ENCODE data around the gene NHSL2.

NHSL2 gene

DNA sequence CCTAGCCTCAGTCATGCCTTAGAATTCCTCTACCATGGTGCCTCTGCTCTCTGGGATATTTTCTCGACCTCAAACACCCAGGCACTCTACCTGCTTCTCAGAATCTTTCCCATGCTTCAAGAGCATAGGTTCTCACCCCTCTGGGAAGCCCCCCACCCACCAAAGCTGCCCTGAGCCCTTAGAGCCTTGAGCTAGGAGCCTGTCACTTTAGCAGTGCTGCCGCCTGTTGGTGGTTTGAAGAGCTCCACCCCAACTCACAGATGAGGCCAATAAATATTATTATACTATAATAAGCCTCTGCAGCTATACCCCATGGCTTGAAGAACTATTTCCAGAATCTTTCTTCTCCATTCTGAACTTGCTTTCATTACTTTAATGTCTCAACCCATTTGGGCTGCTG is 111.3 kb downstream of the NHSL2 start:
- DNase-seq, result no peak

DNA sequence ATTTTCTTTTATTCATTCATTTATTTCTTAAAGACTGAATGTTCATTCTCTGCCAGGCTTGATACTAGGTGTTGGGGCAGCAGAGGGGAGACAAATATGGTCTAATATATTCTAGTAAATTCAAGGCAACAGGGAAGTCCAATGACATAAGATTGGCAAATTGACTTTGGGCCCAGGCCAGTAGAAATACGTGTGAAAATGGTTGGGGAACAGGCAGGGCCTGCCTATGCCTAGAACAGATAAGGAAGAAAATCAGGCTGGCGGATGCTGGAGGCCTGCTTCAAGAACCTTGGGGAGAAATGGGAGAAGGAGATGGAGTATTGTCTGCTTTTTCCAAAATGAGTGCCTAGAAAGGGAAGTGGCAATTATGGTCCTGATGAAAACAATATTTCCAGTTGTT is 112.4 kb downstream of the NHSL2 start:
- DNase-seq, result no peak

DNA sequence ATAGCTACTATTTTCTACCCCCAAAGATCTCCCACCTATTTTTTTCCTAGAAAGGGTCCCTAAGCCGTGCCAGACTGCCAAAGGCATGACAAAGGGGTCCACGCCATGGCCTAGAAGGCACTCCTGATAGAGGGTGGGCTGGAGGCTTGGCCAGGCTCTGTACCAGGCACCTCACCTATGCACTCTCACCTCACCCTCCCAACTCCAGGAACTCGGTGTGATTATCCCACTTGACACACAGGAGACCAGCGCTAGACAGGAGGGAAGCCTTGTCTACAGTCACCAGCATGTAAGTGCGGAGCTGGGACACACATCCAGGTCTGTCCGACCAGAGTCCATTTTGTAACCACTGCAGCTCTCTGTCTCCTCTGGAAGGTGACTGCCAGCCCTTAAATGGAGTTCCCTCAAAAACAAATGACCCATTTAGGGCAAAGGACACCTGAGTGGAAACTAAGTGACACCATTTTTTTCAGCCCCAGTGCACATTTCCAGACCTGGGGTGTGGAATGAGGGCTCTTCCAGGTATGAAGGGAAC is 114.7 kb downstream of the NHSL2 start:
- no peak for DNase-seq

DNA sequence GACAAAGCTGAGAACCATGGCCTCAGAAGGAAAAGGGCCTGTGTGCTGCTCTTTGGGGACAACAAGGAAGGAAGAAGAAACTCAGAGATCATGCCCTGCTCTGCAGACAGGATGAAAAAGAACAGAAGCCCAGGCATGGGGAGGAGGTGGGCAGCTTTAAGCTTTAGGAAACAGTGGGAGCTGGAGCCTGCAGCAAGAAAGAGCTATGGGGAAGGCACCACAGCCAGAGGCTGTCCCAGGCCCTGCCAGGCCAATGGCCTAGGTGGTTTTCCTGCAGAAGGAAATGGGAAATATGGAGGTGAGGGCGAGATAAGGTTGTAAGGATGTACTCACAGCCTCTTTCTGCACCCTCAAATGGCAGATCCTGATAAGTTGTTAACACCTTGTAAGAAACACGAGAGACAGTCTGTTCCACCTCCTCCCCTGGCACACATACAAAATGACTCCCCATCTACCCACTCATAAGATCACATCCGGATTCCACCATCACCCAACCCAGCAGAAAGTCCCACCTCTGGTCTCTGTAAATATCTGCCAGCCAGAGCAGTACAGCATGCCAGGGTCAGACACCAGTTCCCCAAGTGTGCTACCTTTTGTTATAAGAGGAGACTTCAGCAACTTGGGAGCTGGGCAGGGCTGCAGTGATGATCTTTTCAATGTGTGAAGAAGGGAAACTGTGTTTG is 115.8 kb downstream of the NHSL2 start:
- no peak for DNase-seq

DNA sequence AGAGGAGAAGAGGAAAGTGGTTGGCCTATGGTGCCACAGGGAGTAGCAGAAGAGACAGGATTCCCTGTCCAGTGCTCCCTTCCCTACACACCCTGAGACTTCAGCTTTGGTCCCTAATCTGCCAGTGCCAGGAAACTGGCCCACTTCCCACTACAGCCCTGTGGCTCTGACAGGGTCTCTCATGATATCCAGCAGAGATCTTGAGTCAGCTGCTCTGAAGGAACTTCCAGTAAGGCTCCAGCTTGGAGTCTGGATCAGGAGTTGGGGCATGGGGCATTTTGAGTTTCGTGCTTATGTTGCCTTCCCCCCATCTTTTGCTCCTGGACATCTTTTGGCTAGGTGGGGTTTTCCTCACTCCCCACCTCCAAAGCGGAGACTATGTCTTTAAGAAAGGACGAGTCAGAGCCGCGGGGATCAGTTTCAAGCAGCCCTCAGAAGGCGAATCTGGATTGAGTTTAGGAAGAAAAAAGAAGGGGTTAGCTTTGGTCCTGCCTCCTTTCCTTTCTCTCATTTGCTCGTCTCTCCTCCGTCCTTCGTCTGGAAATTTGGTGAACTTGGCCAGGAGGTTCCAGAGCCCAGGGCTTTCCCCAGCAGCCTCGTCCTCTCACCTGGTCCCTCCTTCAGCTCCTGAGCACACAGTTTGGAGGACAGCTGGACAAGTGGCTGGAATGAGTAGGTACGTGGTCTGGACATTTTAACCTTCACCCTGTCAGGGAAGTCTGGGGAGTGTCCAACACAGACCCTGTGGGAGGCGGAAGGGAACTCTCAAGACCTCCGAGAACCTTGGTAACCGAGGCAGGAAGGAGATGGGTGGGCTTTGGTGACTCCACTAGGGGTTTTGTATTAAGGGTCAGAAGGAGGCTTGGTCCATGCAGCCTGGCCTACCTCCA is 116.6 kb downstream of the NHSL2 start:
- DNase-seq, result no peak

DNA sequence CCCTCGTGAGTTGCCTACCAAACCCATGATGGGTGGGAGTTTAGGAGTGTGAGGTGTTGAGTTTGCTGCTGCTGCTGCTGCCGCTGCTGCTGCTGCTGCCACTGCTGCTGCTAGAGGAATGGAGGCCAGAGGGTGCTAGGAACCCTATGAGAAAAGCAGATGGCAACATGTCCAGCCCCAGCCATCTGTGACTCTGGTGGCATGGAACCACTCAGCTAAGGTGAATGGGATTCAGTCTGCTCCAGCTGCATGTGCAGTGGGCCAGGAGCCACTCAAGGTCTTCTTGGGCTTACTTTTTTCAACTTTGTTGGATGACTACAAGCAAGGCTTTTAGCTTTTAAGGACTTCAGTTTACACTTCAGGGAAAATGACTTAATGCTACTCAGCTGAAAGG is 117.3 kb downstream of the NHSL2 start:
- no peak for DNase-seq

DNA sequence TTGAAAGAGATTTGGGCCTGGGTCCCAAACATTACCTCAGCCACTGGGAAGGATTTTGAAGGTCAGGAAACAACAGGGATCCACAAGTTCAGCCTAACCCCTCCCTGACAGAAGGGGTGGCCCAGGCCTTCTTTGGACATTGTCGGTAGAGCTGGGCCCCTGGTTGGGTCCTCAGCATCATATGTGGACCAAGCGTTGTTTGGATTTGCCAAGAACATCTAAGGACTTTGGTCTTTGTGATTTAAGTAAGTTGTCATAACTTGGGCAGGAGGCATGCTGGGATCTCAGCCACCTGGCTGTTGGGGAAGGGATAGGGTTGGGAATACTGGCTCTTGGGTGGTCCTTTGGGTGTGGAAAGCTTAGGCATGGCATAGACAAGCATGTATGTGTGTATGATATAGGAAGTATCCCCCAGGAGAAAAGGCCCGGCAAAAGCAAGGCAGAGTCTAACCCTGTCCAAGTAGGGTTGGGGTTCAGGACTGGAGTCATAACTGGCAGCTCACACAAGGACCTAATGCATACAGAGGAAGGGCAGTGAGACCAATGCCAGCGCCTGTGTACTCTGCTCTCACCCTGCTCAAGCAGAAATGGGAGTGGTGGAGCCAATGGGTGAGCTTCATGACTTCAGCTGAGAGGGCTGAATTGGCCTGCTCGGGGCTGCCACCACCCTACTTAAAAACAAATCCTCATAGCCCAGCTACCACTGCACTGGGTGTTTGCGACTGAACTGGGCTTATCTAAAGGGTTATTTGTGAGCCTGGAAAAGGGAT is 118.2 kb downstream of the NHSL2 start:
- no peak for DNase-seq

DNA sequence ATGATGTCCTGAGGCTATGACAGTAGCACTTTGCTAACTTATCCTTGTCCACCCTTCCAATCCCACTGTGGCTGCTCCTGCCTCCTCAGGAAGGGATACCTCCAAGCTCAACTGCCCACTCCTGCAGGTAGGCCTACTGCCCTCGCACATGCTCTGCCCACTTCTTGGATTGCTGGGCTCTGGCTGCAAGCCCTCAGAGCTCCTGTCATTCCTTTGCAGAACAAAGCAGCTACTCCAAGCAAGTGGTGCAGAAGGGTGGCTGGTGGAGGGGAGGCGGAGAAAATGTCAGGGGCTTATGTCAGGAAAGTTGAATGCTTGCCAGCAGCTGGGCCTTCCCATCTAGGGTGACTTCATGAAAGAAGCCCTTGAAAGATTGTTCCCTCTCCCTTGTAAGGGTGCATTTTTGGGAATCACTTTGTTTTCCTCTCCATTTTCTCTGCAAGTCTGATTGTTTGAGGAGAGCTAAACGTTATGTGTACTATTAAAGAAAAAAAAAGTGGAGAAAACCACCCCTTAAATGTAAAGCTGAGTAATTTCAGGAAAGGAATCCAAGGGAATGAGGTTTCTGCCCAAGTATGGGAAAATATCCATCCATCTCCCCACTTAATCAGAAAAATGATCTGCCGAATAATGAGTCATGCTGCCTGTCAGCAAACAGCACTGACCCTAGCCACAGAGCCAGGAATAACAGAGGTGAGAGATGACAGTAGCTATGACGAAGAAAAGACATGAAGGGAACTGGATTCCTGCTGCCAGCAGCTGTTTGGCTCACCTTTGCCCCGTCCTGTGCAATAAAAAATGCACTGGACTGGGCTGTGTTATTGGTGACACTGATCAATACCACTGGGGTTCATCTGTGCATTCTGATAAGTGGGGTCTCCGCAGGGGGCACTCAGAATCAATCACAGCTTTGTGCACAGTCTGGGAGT is 119.1 kb downstream of the NHSL2 start:
- DNase-seq, result no peak

DNA sequence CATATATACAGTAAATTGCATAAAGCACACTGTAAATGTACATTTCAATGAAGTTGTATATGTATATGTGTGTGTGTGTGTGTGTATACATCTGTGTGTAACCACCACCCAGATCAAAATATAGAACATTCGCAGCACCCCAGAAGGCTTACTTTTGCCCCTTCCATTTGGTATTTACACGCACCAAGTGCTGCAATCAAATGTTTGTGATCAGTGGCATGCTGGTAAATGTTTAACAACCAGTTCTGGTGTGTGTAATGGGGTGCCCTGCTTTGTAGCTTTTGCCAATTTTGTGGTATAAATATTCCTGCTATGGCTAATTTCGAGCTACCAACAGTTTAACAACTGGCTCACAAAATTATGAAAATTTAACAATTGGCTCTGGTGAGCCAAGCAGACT is 119.8 kb downstream of the NHSL2 start:
- DNase-seq, result no peak

DNA sequence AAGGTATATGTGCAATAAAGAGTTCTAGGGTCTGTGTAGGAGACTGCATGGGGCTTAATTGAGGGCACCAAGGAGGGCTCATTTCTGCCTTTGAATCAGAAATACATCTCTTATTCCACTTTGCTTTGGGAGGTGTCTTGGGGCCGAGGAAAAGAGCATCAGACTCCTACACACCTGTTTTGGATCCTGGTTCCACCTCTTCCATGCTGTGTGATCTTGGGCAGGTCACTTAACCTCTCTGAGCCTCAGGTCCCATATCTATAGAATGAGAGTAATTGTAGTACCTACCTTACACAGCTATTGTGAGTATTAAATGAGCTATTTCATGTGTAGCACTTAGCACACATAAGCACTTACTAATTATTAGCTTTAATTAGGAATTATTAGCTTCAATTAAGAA is 120.5 kb downstream of the NHSL2 start:
- no peak for DNase-seq

DNA sequence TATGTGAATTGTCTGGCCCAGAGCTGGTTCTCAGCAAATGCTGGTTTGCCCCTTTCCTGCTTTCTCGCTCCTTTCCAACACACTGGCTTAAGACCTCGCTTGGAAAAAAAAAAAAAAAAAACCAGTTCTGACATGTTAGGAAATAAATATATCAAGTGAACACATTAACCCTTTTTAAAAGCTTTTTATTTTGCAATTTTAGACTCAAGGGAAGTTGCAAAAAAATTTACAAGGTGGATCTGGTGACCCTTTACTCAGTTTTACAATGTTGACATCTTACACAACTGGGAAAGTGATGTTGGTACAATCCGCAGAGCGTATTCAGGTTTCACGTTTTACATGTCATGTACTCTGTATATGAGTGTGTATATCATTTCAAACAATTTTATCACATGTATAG is 121.0 kb downstream of the NHSL2 start:
- no peak for DNase-seq

DNA sequence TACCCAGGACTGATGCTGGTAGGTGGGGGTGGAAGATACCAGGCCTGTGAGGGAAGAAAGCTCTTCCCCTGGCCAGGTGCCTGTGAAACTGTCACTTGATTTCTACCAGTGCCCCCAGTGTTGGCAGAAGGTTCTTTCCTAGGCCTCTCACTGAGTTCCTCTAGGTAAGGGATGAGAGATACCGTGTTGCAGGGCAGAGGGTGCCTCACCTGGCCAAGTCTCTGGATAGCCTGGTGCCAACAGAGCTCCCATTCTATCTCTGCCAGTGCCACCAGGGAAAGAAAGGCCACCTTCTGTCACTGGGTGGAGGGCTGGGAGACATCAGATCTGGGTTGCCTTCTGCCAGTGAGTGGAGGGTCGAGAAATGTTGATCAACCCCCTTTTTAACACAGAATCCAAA is 127.0 kb downstream of the NHSL2 start:
- no peak for DNase-seq

DNA sequence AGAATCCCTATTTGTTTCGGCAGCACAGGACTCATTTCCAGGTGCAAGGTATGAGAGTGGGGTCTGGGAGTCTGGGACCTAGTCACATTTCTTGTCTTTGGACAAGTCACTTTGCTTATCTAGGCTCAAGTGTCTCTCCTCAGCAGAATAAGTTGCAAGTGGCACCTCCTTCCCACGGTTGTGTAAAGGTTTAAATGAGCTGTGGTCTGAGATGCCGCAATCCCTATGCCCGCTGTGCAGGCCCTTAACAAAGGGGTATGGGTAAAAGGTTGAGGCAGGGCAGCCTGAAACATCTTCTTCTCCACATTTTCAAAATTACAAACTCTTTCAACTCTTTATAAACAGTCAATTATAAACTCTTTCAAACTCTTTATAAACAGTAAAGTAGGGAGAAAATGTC is 127.4 kb downstream of the NHSL2 start:
- DNase-seq, result no peak

DNA sequence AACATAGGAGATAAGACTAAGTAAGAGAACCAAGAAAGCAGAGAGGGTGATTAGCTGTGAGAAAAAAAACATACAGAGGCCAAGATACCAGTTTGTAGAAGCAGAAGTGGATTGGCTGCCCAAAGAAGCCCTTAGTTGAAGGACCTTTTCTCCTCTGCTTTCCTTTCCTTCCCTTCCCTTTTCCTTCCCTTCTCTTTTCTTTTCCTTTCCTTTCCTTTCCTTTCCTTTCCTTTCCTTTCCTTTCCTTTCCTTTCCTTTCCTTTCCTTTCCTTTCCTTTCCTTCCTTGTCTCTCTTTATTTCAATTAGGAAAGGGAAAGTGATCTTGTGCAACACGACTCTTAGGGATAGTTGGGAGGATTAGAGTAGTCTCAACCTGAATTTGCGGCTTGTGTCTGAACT is 128.2 kb downstream of the NHSL2 start:
- no peak for DNase-seq

DNA sequence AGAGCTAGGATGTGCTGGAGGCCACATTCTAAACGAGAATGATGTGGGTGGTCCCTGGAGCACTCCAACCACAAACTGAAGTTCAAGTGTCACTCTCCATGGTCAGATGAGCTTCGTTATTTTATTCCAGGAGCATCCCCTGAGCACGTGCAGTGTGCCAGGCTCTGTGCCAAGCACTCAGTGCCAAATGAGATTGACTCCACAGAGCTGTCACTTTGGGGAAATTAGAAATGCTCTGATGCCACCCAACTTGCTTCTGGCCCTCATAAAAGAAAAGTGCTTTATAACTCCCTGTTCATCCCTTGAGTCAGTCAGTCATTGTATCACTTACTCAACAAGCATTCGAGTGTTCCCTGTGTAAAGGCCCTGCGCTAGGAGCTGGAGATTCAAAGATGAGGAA is 129.9 kb downstream of the NHSL2 start:
- no peak for DNase-seq

DNA sequence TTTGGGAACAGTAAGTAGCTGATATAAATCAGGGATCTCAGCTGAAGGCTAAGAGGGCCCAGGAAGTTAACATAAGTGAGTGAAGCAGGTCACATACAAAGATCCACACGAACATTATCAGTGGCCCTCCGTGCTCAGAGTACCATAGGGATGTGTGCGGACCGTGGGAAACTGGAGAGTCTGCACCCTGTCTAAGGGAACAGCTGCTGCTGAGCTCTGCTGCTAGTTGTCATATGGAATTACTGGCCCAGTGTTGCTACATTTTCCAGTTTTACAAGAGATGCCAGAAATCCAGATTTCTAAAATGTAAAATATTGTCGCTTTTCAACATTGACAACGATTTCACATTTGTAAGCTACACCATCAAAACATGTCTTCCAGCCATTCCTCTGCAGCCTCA is 130.5 kb downstream of the NHSL2 start:
- no peak for DNase-seq

DNA sequence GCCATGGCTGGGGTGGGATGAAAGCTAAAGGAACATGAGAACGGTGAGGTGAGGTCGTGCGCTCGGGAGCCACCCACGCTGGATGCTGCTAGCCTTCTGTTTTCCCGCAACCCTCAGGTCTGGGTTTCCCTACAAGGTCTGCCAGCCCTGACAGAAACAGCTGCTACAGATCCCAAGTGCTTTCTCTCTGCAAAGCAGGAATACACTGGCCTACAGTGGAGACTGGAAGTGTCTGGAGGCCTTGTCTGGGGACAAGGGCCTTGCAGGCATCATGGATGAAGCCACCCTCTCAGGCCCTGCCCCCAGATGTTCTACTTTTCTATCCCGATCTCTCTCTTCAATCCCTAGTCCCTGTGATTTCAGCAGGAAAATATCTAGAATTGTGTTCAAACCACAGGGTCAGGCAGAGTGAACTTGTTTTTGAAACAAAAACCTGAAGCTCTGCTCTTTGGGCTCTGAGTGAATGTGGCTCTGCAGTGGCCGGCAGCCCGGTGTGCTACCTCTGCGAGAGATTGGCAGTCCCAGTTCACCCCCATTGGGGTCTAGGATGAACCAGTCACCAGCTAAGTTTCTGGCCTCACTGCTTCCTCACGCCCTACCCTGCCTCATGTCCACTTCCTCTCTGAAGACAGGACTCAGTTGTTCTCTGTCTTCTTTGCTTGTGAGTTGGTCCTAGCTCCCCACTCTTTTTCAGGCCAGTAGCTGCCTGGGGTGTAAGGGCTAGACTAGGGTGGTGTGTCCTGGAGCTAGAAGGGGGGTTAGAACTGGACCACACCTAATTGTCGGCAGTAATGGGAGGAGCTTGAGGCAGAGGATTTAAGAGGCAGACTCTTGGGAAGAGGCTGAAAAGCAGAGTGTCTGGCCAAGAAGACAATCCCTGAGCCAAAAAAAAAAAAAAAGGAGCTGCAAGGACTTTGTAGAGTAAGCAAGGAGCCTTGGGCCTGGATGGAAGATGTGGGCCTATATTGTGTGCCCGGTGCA is 131.5 kb downstream of the NHSL2 start:
- DNase-seq, result no peak

DNA sequence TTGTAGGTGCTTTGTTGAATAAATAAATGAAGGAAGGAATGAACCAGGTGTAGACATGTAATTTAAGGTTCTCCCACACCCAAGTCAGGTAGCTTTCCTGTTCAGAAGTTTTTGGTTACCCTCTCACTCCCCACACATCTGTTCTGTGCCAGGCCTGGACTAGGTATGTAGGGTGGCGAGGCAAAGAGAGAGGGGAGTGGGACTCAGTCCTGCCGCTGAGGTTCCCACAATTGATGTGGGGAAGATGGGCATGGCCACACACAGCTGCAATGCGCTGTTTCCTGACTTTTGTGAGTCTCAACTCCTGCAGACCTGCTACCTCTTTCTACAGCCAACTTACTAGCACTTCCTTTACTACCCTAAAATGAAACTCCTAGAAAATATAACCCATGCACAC is 132.2 kb downstream of the NHSL2 start:
- DNase-seq, result no peak

DNA sequence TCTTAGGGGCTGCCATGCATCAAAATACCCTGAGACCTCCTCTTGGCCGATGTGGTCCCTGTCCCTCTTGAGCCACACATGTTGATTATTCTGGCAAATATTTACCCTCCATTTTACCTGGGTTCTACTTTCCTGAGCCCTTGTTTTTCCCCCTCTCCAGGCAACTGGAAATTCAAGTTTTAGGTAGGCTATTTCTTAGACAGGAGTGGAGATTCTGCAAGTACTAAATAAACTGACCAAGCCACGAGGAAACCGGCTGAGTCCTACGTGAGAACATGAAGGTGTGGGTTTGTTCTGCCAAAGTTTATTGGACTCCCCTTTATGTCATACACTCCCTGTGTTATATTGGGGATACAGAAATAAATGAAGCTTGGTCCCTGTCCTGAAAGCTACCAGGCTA is 133.0 kb downstream of the NHSL2 start:
- no peak for DNase-seq

DNA sequence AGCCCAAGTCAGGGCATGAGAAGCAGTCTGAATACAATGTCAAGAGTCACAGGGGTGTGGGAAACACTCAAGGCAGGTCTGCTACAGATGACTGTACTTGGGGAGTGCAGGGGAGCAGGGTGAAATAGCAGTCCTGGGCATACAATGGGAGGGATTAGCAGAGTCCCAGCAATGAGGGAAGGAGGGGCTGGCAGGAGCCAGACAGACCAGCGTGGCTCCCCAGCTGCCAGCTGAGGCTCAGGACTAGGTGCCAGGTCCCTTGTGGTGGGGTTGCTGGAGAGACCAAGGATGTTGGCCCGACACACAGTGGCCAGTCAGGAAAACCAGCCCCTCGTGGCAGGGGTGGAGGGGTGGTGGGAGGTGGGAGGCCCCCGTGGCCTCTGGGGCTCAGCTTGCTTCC is 134.5 kb downstream of the NHSL2 start:
- DNase-seq, result no peak

All from activated CD8-positive, alpha-beta memory T cell treated with anti-CD3 and anti-CD28 coated beads, Interleukin-2, amount 50 U/mL, for 48 hours (primary cell).